ENCODE results near the gene VIPR1.

Gene VIPR1

GRCh38 chr3:42513121-42513520, 10.7 kb downstream of the VIPR1 start:
- no peak for DNase-seq

DNA sequence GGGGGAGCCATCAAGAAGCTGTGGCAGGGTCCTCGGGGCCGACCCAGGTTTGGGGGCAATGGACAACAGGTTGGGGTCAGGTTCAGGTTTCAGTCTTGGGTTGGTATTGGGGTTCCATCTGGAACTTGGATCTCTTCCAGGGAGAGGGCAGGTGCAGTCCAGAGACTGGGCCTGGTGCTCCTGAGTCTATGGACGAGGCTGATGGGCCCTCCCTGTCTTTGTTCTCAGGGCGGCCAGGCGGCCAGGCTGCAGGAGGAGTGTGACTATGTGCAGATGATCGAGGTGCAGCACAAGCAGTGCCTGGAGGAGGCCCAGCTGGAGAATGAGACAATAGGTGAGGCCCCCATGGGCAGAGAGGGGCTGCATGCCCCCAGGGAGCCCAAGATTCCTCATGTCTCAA, 11.1 kb downstream of the VIPR1 start:
- no peak for DNase-seq

- DNase-seq = no peak
These were observed 12.4 kb downstream of the VIPR1 start for GRCh38 chr3:42514876-42515275.

DNA sequence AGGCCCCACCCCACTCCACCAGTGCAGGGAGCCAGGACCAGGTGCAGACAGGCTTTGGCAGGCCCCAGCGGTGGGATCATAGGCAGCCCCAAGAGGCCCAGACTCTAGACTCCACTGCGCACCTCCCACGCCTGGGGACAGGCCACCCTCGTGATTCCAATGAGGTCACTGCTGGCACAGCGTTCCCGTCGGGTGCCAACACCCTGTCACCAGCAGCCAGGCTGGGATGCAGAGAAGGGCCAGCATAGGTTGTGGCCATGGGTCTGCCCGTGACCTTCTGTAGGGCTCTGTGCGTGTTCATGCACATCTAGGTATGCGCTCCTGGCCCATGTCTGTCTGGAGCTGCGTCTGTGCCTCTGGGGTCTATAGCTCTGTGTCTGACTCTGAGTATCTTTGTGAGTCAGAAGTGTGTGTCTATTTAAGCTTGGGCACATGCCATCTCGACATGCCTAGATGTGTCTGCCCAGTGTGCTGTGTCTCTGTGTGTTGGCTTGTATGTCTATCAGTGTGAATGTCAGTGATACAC, 13.0 kb downstream of the VIPR1 start:
- DNase-seq = no peak

GRCh38 chr3:42515976-42516375, 13.5 kb downstream of the VIPR1 start:
- DNase-seq = no peak

GRCh38 chr3:42516443-42516842, 14.0 kb downstream of the VIPR1 start:
- no peak for DNase-seq

DNA sequence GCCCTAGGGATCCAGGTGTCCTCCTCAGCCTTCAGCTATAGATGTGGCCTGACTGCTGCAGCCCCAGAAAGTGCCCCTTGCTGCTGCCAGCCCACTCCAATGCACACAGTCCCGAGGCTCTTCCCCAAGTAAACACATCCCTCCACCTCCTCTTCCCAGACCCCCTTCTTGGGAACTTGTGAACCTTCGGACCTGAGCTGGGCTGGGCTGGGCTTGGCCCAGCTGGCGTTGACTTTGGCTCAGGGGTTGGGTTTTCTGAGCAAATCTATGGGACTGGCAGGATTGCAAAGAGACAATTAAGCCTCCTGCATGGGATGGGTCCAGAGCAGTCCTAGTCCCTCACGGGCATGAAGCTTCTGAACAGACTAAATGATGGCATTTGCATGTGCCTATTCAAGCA, 14.7 kb downstream of the VIPR1 start:
- no peak for DNase-seq

DNA sequence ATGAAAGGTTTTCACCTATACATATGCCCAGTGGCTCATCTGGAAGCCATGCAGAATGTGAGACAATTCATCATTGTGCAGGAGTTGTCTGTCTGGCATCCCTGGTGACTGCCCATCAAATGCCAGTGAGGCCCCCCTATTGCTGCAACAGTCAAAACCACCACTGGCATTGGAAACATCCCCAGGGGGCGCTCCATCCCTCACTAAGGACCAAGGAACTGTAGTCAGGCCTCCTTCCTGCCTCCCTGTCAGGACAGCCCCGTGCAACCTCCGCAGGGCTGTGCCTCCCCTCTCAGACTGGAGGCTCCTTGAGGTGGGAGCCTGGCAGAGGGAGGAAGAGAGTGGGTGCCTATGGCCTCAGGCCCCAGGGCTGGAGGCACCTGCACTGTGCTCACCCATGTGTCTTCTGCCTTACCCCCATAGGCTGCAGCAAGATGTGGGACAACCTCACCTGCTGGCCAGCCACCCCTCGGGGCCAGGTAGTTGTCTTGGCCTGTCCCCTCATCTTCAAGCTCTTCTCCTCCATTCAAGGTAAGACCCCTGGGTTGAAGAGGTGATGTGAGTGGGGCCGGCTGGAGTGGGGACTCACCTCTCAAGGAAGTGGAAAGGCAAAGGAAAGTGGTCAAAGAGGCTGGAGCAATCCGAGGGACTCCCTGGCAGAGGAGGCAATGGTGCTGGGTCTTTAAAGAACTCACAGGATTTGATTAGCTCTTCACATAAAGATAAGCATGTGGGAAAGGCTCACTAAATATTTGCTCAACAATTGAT, 16.5 kb downstream of the VIPR1 start:
- no peak for DNase-seq

- no peak for DNase-seq
These were observed 17.1 kb downstream of the VIPR1 start for GRCh38 chr3:42519568-42519962.

DNA sequence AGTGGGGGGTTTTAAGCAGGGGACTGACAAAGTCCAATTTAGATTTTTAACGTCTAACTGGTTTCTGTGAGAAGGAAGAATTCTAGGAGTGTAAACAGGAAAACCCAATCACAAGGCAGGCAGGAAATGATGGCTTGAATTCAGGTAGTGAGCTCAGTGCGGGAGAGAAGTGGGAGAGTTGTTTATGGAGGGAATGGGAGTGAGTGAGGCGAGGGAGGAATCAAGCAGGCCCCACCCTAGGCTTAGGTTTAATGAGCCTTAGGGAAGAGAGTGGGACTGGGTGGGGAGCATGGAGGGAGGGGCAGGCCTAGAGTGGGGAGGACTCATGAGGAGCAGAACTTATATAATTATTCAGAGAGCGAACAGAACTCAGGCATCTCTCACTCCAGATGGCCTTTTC, 17.9 kb downstream of the VIPR1 start:
- DNase-seq = no peak

GRCh38 chr3:42520906-42521305, 18.5 kb downstream of the VIPR1 start:
- no peak for DNase-seq

DNA sequence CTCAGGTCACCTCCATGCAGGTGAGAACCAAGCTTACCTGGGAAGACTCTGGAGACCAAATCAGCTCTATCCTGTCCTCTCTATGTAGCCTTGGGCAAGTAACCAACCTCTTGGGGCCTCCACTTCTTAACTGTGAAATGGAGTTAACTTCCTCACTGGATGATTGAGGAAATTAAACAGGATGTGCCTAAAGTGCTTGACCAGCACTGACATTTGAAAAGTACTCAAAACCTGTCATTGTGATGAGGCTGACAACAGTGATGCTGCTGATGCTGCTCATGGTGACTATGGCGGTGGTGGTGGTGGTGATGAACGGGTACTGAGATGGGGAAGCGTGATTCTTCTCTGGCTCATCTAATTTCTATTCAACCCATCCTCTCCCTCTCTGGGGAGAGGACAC, 22.3 kb downstream of the VIPR1 start:
- DNase-seq = no peak

GRCh38 chr3:42525212-42525611, 22.8 kb downstream of the VIPR1 start:
- no peak for DNase-seq

DNA sequence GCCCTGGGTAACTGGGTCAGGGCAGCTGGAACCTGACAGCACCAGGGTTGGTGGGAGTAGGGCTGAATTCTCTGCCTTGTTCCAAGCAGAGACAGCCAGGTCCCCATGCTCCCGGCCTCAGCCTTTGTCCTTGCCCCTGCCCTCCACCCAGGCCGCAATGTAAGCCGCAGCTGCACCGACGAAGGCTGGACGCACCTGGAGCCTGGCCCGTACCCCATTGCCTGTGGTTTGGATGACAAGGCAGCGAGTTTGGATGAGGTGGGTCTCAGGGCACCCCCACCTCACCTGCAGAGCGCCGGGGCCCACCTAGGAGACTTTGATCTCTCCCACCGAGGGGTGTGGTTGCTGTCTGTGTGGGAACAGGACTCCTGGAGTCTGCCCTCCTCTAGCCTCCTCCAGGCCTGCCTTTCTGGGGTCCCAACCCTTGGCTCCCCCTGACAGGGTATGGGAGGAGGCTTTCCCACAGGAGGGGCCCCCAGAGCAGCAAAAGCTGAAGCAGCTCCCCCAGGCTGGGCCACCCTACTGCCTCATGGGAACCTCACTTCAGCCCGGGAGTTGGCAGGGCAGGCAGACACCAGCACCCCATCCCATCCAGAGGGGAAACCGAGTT, 23.4 kb downstream of the VIPR1 start:
- no peak for DNase-seq

- DNase-seq = no peak
These were observed 24.3 kb downstream of the VIPR1 start for GRCh38 chr3:42526616-42527367.

- DNase-seq = no peak
These were observed 25.0 kb downstream of the VIPR1 start for GRCh38 chr3:42527368-42527917.

GRCh38 chr3:42529468-42529867, 27.0 kb downstream of the VIPR1 start:
- no peak for DNase-seq

- DNase-seq = no peak
These were observed 27.6 kb downstream of the VIPR1 start for GRCh38 chr3:42530073-42530472.

DNA sequence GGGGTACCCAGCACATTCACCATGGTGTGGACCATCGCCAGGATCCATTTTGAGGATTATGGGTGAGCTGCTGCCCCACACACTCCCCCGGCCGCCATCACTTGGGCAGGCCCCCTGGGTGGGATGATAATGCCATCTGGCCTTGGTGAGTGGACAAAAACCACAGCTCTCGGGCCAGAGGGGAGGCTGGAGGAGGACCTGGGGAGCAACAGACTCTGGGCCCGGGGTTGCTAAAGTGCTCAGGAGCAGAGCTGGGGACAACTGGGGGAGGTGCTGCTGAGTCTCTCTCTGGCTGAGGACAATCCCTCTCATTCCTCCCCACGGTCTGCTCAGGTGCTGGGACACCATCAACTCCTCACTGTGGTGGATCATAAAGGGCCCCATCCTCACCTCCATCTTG, 29.0 kb downstream of the VIPR1 start:
- no peak for DNase-seq

- DNase-seq = no peak
These were observed 29.8 kb downstream of the VIPR1 start for GRCh38 chr3:42532229-42532628.

GRCh38 chr3:42533161-42533897, 30.9 kb downstream of the VIPR1 start:
- DNase-seq = no peak

DNA sequence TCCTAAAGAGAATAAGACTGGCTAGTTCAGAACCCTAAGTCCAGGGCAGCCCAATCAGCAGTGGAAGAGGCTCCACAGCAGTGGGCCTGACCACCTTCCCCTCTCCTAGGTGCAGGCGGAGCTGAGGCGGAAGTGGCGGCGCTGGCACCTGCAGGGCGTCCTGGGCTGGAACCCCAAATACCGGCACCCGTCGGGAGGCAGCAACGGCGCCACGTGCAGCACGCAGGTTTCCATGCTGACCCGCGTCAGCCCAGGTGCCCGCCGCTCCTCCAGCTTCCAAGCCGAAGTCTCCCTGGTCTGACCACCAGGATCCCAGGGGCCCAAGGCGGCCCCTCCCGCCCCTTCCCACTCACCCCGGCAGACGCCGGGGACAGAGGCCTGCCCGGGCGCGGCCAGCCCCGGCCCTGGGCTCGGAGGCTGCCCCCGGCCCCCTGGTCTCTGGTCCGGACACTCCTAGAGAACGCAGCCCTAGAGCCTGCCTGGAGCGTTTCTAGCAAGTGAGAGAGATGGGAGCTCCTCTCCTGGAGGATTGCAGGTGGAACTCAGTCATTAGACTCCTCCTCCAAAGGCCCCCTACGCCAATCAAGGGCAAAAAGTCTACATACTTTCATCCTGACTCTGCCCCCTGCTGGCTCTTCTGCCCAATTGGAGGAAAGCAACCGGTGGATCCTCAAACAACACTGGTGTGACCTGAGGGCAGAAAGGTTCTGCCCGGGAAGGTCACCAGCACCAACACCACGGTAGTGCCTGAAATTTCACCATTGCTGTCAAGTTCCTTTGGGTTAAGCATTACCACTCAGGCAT, 33.7 kb downstream of the VIPR1 start:
- peak; percentile 4 for DNase-seq
